Calu3 (cell line): ENCODE measurements around the gene TENM4. TPM values are rescaled to one million over a fixed set of nuclear protein-coding genes. Genes with fewer than 3 reads are reported as not detected.

Experiments used
- BruUV-seq: library from RNA; stranded (reverse); fragments of 400-500 nt; replicated peaks from 2 replicates; lab custom pipeline; 2021; lab: Mats Ljungman, UMichigan
- CTCF ChIA-PET: fragments of 300-600 bp; sonication (Branson Sonifier 250); formaldehyde crosslinking; loops from one replicate; lab custom pipeline; 2022; ENCODE audit warnings: antibody characterized with exemption; lab: Charles Lee
- DNase-seq: peaks from one replicate; pipeline ENCODE4 v3.0.0; 2022
- H3K27ac Mint-ChIP-seq: one replicate; pipeline ENCODE4 v1.8.0; 2022; ENCODE audit warnings: mixed read lengths; ENCODE audit not compliant: unreplicated experiment
- H3K27me3 Mint-ChIP-seq: one replicate; pipeline ENCODE4 v1.8.0; 2022; ENCODE audit warnings: mixed read lengths; ENCODE audit not compliant: unreplicated experiment
- H3K36me3 Mint-ChIP-seq: one replicate; pipeline ENCODE4 v1.8.0; 2022; ENCODE audit warnings: mild to moderate bottlenecking, moderate library complexity, mixed read lengths; ENCODE audit not compliant: insufficient read depth, unreplicated experiment
- H3K4me1 Mint-ChIP-seq: one replicate; pipeline ENCODE4 v1.8.0; 2022; ENCODE audit warnings: mild to moderate bottlenecking, low read depth, mixed read lengths; ENCODE audit not compliant: unreplicated experiment
- H3K4me3 Mint-ChIP-seq: one replicate; pipeline ENCODE4 v1.8.0; 2022; ENCODE audit warnings: mild to moderate bottlenecking, low read depth, moderate library complexity, mixed read lengths; ENCODE audit not compliant: unreplicated experiment
- H3K9me3 Mint-ChIP-seq: one replicate; pipeline ENCODE4 v1.8.0; 2022; ENCODE audit warnings: low read depth, mixed read lengths; ENCODE audit not compliant: unreplicated experiment
- CTCF ChIP-seq: fragments of 200-600 bp; IDR thresholded peaks from one replicate; pipeline ENCODE4 v1.8.0; 2022; ENCODE audit warnings: antibody characterized with exemption; ENCODE audit not compliant: unreplicated experiment
- intact Hi-C: fragments of 100-400 bp; cut with micrococcal nuclease; formaldehyde crosslinking; loops from one replicate; pipeline ENCODE4 v1.10.0; 2022; ENCODE audit not compliant: unreplicated experiment
- total RNA-seq: library from RNA; stranded (reverse); gene quantifications from 2 replicates; pipeline ENCODE4 v1.2.3, GENCODE V29; 2022

The TENM4 gene
- total RNA-seq, 1 experiment from 2014 or later, result not detected

DNA sequence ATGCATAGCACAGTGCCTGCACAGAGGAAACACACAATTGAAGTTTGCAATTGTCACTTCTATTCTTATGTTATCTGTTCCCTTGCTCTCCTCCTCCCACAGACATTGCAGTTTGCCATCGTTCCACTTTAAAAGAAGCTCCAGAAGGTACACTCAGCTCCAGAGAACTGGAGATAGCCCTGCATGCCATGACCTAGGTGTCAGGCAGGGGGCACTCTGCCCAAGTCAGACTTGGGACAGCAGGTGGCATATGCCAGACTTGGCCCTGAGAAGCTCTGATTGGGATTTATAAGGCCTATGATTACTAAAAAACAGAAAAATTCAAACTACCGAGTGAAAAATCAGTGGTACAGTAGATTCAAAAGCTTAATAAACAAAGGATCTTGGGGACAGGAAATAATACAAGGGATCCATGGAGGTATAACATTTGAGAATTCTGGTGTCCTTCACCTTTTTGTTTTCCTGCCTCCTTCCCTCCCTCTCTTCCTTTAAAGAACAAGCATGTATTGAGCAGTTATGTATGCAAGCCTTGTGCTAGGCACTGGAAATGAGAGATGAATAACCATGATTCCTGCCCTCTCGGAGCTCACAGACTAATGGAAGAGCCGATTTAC, 40.0 kb downstream of the TENM4 start:
- CTCF ChIA-PET, result interaction anchor here (0.8 to 1.0 kb wide), 6 partner anchors 9 to 1836 kb away, joined by 3 to 5 read pairs (median 3); no protein-coding TSS in a partner anchor
- no peaks in the 10 kb centered on the region for H3K4me1 Mint-ChIP-seq
- peak; percentile 49 for TF ChIP-seq CTCF
- no peaks in the 10 kb centered on the region for H3K27me3 Mint-ChIP-seq
- no TSS peak for BruUV-seq
- intact Hi-C loops, result loop anchor here (1.0 kb wide), 1 partner anchor 92 kb away; no protein-coding TSS in a partner anchor
- peaks cover 3% of the 10 kb centered on the region for H3K9me3 Mint-ChIP-seq
- H3K36me3 Mint-ChIP-seq, result no peaks in the 10 kb centered on the region
- DNase-seq, result peak; percentile 43
- H3K27ac Mint-ChIP-seq, result no peak overlapping the region
- H3K4me3 Mint-ChIP-seq, result no peak overlapping the region

DNA sequence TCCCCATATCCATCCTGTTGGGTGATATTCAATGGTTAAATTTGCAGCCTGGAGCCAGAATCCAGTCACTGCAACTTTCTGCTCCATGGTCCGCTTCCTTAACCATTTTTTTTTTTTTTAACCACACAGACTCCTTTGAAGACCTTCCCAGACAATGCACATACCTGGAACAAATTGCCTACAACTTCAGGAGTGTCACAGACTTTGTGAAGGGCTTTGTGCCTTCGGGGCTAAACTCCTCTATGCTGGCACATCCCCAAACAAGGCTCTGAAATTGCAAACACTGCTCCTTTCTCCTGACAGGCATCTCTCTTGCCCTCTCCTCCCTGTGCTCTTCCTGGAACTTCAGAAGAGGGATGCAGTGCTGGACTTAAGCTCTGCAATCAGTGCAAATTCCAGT, 40.6 kb downstream of the TENM4 start:
- CTCF ChIA-PET, result interaction anchor here (0.8 to 1.0 kb wide), 4 partner anchors 9 to 1837 kb away, joined by 3 to 5 read pairs (median 4); no protein-coding TSS in a partner anchor
- Mint-ChIP-seq H3K27me3 (peaks cover under 1% of the 10 kb centered on the region), H3K4me1 (no peaks in the 10 kb centered on the region), H3K4me3 (no peak overlapping the region), H3K36me3 (no peaks in the 10 kb centered on the region), H3K27ac (no peak overlapping the region), H3K9me3 (peaks cover 3% of the 10 kb centered on the region)
- no peak for TF ChIP-seq CTCF
- no TSS peak for BruUV-seq
- intact Hi-C loops, result loop anchor here (1.0 kb wide), 1 partner anchor 93 kb away; no protein-coding TSS in a partner anchor
- no peak for DNase-seq

- Mint-ChIP-seq H3K27me3 (peaks cover 24% of the 10 kb centered on the region), H3K36me3 (no peaks in the 10 kb centered on the region), H3K27ac (no peak overlapping the region), H3K4me1 (no peaks in the 10 kb centered on the region), H3K9me3 (peaks cover 5% of the 10 kb centered on the region), H3K4me3 (no peak overlapping the region)
- no peak for DNase-seq
- no peak for TF ChIP-seq CTCF
- intact Hi-C loops, result no loop called here
- CTCF ChIA-PET, result no interaction called here
- BruUV-seq, result no TSS peak
Observed at GRCh38 chr11:79397252-79397651, 43.6 kb downstream of the TENM4 start.

DNA sequence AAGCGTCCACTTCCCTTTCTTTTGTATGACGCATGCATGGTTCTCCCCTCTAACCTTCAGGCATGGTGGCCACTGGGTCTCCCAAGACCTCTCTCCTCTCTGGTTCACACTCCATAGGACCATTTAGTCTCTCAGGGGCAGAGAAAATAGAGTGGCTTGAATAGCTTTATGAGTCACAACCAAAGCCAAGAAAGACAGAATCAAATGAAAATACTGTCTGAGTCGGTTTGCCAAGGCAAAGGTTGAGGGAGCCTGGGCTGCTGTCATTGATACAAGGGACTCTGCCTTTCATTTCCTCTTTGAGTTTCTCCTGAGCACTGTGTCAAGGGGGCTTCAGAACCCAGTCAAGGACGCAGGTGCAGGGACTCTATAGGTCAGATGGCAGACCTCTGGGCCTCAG, 44.2 kb downstream of the TENM4 start:
- CTCF ChIA-PET, result no interaction called here

More for the DNA sequence above, 44.2 kb downstream of the TENM4 start:
- Mint-ChIP-seq H3K27ac (no peak overlapping the region), H3K9me3 (peaks cover 3% of the 10 kb centered on the region), H3K27me3 (peaks cover 26% of the 10 kb centered on the region), H3K36me3 (no peaks in the 10 kb centered on the region), H3K4me3 (no peak overlapping the region), H3K4me1 (no peaks in the 10 kb centered on the region)
- no TSS peak for BruUV-seq
- intact Hi-C loops, result no loop called here
- no peak for DNase-seq
- TF ChIP-seq CTCF, result no peak
